Limb (tissue), 2 donors: Measurements from ENCODE around the gene MFSD6L.

ENCODE experiments used
- DNase-seq, 2 donors: peaks; one replicate each; pipeline ENCODE4 v3.0.0-alpha.2; 2016; ENCODE audit errors: extremely low spot score in 2 of 2

Gene MFSD6L

DNA sequence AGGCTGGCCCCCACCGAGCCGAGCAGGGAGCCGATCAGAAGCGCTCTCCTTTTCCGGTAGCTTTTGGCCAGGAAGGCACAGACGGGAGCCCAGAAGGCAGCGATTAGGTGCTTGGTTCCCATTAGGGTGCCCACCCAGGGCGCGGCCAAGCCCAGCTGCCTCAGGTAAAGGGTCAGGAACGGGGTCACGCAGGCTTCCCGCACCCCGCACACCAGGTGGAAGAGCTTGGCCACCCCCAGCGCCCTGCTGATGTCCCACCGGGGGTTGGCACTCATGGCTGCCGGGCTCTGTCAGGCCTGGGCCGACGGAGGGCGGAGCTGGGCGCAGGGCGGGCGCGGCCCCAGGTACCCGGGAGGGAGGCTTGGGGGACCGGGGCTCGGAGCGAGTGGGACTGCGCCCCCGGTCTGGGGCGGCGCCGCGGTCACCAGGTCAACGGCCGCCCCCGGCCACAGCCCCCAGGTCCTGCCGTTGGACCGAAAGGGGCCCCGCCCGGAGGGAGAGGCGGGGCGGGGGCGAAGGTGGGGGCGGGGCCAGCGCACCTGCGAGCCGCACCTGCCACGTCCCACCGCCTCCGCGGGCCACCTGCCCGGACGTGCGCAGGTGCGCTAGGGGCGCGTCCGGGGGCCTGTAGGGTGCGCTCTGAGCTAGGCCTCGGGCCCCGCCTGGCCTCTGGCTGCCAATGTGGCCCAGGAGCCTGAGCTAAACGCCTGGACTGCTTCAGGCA lies at the start of gene MFSD6L:
MFSD6L (minus strand) TSS at position 520 of the 724 bp plus-strand sequence; CDS start at position 275, 245 bp downstream.
- no peak for DNase-seq

- no peak for DNase-seq
Measured at GRCh38 chr17:8847891-8848290, 48.7 kb upstream of the MFSD6L start.

DNA sequence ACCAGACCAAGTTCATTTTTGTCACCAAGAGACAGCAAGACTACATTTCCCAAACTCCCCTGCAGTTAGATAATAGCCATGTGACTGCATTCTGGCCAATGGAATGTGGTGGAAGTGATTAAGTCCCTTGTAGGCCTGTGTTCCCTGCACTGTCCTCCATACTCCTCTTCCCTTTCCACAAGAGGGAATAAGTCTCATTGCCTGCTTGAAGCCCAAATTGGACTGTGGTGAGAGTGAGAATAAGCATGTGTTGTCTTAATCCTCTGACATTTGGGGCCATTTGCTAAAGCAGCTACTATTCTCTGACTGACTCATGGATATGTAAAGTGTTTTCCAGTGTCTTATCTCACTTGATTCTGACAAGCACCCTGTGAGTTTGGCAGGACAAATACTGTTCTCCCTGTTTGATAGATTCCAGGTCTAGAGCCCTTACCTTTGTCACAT lies 47.6 kb upstream of the MFSD6L start:
- DNase-seq = no peak

DNA sequence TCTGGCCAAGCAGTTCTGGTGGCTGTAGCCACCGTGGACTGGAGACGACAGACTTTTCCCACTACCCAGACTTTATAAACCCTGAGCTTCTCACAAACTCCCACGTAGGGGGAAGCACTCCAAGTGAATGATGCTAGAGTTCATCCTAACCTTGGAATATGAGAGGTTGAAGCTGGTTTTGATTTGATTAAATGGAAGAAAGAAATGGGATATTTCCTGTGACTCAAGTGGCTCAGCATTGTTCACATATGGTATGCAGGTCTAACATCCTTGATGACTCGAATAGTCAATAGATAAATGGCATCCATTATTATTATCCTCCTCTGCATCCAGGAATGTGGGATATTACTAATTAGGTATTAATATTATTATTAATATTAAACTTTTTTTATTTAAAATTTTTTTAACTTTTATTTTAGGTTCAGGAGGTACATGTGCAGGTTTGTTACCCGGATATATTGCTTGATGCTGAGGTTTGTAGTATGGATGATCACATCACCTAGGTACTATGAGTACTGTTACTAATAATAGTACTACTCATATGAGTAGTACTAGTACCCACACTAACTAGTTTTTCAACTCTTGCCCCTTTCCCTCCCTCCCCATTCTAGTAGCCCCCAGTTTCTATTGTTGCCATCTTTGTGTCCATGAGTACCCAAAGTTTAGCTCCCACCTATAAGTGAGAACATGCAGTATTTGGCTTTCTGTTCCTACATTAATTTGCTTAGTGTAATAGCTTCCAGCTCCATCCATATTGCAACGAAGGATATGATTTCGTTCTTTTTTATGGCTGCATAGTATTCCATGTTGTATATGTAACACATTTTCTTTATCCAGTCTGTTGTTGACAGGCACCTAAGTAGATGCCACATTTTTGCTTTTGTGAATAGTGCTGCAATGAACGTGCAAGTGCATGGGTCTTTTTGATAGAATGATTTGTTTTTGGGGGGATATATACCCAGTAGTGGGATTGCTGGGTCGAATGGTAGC lies 45.4 kb upstream of the MFSD6L start:
- no peak for DNase-seq

DNA sequence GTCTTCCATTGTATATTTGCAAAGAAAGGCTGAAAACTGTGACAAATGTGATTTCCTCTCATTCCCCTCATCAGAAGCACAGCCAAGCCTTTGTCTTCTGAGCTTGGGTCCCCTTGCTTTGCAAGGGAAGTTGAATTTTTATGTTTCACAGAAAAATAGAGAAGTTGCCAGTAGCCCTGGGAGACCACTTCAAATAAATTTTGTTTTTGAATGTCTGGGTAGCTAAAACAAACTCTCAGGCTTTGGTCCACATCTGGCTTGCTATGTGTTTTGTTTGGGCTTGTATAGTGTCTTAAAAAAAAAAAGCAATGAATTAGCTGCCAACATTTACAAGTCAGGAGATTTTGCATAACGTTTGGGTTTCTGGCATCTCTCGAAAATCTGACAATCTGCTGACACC lies 44.2 kb upstream of the MFSD6L start:
- DNase-seq = no peak

- no peak for DNase-seq
Measured at GRCh38 chr17:8841844-8842243, 42.7 kb upstream of the MFSD6L start.

DNA sequence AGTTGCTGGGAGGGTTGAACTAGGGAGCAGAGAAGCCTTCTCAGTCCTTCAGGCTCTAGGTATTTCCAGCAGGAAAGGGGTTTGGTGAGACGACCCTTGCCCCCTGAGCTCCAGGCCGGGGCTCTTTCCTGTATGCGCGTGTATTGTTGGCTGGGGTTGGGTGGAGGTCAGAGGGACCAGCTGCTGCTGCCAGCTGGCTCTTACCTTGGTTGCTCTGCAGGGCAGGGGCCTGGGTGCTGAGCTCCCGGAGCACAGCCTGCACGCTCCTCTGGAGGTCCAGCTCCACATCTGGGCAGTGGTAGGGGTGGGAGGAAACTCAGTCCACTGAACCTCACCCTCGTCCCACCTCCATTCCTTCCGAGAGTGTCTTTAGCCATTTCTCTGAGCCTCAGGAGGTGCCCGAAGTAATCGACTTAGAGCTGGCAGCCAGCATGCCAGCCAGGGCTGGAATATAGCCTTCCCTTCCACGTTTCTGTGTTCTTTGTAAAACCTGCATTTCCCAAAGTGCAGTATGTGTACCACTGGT lies 40.3 kb upstream of the MFSD6L start:
- DNase-seq = no peak

DNA sequence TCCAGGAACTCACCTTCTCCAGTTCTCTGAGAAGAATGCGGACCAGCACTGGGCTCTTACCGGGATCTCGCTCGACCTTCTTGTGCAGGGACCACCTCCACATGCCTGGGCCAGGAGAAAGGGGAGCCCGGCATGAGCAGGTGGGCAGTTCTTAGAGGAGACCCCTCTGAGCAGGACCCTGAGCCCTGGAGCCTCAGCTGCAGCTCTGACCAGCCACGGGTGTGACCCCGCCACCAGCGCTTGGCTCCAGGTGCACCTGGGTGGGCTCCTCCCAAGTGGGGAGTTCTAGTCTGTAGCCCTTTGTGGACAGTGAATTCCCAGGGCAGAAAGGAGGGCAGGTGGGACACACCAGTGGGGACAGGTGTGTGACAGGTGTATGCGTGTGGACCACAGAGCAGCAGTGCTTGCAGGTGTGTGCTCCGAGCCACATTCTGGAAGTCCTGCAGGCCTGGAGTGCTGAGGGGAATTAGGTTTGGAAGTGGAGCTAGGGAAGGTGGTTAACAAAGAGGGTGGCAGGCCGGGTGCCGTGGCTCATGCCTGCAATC lies 39.5 kb upstream of the MFSD6L start:
- DNase-seq = no peak

DNA sequence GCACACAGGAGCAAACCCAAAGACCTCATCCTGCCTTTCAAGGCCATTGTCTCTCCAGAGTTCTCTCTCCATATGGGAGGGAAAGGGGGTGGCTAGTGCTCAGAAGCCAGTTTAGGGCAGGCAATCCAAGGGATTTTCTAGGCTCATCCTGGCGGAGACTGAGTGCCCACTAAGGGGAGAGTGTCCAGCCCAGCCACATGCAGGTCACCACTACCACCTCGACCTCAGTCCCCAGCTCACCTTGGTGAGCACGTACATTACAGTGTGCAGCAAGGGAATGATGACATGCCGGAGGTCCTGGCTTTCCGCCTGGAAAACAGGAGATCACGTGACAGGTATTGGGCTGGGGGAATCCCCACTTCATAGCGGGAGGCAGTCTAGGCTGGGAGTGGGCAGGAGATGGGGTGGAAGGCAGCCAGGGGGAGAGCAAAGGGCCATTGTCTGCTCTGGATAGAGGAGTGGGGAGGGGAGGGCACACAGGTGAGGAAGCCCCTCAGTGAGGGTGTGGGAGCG lies 38.5 kb upstream of the MFSD6L start:
- peak in 1 of 2 donors; percentile 51 for DNase-seq

- no peak for DNase-seq
Measured at GRCh38 chr17:8836821-8837562, 37.8 kb upstream of the MFSD6L start.

GRCh38 chr17:8835631-8836364 lies 36.6 kb upstream of the MFSD6L start:
- DNase-seq = no peak

DNA sequence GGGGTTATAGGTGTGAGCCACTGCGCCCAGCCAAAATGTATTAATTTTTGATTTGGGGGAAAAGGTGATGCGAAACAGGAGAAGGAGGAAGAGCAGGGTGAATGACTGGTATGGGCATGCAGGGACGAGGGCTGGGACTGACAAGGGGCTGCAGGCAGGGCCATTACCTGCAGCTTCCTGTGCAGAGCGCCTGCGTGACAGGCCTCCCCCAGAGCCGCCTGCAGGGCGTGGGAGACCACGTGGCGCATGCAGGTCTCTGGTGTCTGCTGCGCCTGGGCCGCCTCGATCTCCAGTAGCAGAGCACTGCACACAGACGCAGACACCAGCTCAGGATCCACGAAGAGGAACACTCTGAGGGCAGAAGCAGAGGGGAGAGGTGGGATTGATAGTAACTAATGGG lies 35.9 kb upstream of the MFSD6L start:
- DNase-seq = no peak

GRCh38 chr17:8832711-8833352 lies 33.7 kb upstream of the MFSD6L start:
- peak in 1 of 2 donors; percentile 63 for DNase-seq

- no peak for DNase-seq
Measured at GRCh38 chr17:8831234-8831849, 32.2 kb upstream of the MFSD6L start.

- DNase-seq = no peak
Measured at GRCh38 chr17:8830141-8830540, 31.0 kb upstream of the MFSD6L start.

- no peak for DNase-seq
Measured at GRCh38 chr17:8829036-8829941, 30.1 kb upstream of the MFSD6L start.

DNA sequence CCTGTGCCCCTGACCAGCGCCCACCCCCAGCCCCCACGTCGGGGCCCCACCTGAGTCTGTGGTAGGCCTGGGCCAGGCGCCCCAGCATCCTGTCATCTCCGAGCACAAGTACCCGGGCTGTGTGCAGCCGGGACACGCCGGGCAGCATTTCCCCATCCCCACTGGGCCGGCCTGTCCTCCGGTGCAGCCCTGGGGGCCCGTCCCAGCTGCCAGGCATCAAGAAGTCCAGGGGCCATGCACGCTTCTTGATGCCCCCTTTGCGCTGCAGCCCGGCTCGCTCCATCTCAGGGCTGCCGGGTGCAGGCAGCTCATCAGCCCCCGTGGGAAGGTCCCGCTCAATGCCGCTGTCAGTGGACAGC lies 29.3 kb upstream of the MFSD6L start:
- no peak for DNase-seq

GRCh38 chr17:8826808-8827435 lies 27.8 kb upstream of the MFSD6L start:
- DNase-seq = no peak
